T follicular helper cell (primary cell): ENCODE results near the gene GPR75.
"Not testable (repeated sequence)": the region's sequence is repeated elsewhere in the genome, so short reads cannot be mapped to it uniquely, and the experiment has no call there.

Experiments used
- DNase-seq: peaks from one replicate; pipeline ENCODE4 v3.0.0-alpha.2; 2020; ENCODE audit warnings: low read depth

Gene GPR75

DNA sequence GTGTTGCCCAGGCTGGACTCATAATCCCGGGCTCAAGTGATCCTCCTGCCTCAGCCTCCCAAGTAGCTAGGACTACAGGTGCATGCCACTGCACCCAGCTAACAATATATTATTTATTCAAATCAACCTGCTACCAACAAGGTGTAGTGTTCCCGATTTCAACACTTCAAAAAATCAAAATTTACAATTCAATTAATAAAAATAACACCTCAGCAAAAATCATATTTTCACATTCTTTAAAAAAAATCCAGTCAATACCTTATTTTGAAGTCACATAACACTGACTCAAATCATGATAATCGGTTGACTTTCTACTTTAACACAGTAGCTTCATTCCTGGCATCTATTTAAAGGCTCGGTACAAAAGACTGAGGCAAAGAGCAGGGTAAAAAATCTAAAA is 7.2 kb downstream of the GPR75 start:
- DNase-seq: no peak

DNA sequence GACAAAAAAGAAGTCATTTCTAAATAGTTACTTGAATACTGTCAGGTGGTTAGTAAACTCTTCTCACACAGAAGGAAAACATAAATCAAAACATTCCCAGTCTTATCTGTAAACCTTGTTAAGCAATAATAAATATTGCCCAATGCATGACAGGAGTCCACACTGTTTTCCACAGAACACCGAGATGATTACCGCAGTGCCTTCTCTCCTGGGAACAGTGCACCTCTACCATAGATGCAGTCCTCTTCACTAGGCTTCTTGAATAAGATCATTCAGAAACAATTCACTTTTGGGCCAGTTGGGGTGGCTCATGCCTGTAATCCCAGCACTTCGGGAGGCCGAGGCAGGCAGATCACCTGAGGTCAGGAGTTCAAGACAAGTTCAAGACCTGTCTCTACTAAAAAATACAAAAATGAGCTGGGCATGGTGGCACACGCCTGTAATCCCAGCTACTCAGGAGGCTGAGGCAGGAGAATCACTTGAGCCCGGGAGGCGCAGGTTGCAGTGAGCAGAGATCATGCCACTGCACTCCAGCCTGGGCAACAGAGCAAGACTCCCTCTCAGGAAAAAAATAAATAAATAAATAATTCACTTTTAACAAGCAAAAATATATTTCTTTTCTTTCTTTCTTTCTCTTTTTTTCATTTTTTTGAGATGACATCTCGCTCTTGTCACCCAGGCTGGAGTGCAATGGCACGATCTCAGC is 8.6 kb downstream of the GPR75 start:
- not testable (repeated sequence) for DNase-seq

DNA sequence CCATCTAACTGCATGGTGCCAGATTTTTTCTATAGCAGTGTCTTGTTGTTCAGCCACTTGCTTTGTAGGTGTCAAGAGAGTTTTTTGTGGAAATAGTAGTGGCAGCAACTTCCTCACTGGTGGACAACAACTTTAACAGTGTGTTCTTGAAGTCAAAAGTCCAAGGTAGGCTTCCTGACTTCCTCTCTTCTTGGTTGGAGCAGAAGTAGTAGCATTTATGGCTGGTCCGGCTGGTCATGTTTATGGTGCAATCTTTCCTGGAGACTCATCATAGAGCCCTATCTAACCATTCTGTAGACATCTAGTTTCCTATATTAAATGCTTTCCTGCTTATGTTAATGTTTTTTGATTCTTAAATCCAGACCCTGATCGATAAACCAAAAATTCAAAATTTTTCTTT is 11.7 kb downstream of the GPR75 start:
- no peak for DNase-seq

DNA sequence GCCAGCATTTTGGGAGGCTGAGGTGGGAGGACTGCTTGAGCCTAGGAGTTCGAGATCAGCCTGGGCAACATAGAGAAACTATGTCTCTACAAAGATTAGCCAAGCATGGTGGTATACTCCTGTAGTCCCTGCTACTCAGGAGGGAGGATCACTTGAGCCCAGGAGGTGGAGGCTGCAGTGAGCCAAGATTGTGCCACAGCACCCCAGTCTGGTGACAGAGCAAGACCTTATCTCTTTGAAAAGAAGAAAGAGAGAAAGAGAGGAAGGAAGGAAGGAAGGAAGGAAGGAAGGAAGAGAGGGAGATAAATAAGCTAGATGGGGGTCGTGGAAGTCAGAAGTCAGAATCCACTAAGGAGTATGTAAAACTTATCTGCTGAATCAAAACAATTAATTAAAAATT is 16.2 kb downstream of the GPR75 start:
- DNase-seq: no peak

DNA sequence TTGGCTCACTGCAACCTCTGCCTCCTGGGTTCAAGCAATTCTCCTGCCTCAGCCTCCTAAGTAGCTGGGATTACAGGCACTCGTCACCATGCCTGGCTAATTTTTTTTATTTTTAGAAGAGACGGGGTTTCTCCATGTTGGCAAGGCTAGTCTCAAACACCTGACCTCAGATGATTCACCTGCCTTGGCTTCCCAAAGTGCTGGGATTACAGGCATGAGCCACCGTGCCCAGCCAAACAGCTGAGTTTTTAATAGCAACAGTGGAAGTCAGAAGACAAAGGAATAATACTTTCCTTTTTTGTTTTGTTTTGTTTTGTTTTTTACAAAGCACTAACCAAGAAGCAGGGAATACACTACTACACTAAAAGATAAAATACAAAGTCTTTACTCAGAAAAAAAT is 16.9 kb downstream of the GPR75 start:
- DNase-seq: no peak

GRCh38 chr2:53841651-53842050 is 18.1 kb downstream of the GPR75 start:
- DNase-seq: not testable (repeated sequence)

DNA sequence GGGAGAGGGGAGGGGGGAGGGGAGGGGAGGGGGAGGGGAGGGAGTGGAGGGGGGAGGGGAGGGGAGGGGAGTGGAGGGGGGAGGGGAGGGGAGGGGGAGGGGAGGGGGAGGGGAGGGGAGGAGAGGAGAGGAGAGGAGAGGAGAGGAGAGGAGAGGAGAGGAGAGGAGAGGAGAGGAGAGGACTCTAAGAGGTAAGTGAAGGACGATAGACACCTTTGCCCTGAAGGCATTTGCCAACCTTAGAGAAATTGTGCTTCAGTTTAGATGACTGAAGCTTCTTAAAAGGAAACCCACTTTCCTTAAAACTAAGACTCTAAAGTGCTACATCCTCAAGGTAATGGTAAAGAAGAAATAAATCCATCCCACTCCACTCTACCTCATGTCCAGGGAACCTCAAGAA is 19.2 kb downstream of the GPR75 start:
- DNase-seq: no peak

GRCh38 chr2:53829980-53830290 is 29.8 kb downstream of the GPR75 start:
- DNase-seq: not testable (repeated sequence)

DNA sequence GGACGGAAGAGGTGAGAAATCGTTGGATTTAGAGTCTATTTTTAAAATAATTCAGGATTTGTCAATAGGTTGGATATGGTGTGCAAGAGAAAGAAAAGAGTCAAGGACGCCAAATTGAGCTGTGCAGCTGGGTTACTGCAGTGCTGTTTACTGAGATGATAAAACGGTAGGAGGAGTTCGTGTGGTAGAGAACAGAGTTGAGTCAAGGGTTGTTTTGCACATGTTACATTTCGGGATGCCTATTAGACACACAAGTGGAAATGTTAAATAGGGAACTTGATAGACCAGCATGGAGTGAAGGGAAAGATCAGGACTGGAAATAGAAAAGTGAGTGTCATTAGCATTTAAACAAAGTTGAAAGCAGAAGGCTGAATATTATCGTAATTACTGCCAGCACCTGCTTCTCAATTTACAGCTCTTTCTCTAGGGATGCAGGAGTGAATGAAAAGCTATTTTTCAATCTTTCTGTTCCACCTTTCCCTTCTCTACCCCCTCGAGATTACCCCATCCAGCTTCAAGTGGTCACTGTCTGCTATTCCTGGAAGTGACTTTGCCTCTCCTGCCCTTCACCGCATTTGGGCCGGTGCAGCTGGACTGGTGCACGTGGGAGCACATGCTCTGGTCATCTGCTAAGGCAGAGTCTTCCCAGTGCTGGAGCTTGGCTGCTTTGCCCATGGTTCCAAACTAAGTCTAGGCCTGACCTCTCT is 30.3 kb downstream of the GPR75 start:
- DNase-seq: no peak

DNA sequence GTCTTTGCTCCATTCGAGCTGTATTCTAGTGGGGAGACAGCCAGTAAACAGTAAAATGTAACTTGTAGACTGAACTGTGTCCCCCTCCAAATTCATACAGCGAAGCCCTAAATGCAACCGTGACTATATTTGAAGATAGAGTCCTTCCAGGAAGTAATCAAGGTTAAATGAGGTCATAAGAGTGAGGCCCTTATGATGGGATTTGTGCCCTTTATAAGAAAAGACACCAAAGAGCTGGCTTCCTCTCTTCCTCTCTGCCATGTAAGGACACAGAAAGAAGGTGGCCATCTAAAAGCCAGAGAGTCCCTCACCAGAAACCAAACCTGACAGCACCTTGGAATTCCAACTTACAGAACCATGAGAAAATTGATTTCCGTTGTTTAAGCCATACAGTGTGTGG is 31.4 kb downstream of the GPR75 start:
- DNase-seq: no peak

GRCh38 chr2:53827398-53828175 is 32.2 kb downstream of the GPR75 start:
- no peak for DNase-seq

DNA sequence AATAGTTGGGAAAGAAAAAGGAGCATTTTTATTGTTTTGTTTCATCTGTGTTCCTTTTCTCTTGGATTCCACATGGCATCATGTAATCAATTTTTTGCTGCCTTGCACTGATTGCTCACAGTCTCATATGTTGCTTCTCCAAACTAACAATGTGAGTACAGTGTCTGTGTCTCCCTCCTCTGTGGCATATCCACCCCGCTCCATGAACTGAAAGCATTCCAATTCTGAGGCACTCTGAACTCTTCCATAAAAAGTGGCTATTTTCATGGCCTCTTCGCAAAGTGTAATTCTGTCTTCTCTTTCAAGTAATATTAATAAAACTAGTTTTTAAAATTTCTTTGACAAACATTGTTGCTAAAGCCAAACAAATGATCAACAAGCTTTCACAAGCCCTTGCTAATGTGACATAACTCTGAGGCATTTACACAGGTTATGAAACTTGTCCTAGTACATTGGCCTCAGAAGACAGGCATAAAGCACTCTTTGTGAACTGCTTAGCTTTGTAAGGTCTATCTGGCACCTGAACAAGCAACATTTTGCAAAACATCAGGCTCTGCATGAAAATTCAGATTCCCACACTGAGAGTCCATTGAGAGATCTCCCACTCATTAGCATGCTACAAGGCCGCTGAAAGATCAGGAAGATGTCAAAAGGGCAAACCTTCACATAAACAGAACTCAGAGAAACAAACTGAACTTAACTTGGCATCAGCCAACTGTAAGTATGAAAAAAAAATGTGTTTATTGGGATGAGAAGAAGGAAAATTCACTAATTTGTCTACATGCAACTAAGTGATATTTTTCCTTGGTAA is 33.0 kb downstream of the GPR75 start:
- no peak for DNase-seq

DNA sequence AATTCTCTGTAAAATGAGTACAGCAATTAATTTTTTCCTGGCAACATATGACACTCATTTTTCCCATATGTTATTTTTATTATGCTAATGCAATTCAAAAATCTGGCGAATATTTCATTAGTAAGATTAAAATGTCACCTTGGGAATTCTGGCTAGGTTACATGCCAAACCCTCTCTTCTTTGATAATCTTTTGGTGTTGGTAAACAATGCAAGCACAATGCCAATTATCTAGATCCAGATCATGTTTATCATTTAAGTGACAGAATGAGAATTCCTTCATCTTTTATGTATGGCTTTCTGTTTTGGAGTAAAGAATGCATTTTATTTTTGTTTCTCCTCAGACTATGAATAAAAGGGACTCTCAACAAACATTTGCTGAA is 33.7 kb downstream of the GPR75 start:
- DNase-seq: no peak

GRCh38 chr2:53823639-53824038 is 36.1 kb downstream of the GPR75 start:
- not testable (repeated sequence) for DNase-seq

DNA sequence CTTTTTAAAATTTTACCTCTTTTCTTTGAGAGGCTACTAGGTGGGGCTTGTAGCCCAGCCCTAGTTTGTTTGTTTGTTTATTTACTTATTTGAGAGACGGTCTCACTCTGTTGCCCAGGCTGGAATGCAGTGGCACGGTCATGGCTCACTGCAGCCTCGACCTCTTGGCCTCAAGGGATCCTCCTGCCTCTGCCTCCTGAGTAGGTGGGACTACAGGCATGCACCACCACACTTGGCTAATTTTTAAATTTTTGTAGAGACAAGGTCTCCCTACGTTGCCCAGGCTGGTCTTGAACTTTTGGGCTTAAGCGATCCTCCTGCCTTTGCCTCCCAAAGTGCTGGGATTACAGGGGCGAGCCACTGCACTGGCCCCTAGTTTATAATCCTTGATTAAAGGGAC is 38.0 kb downstream of the GPR75 start:
- no peak for DNase-seq

DNA sequence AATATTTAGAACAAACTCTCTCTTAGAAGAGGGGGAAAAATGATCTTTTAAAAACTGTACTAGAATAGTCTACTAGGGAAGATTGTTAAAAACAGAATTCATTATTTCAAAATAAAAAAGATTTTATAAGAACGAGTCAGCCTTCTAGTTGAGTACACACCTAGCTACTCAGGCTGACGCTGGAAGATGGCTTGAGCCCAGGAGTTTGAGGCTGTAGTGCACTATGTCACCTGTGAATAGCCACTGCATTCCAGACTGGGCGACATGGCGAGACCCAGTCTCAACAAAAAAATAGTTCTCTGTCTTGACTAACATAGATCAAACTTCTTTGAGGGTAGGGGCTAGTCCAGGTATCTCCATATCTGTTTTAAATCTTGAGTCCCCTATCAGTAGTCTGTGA is 39.1 kb downstream of the GPR75 start:
- no peak for DNase-seq

- DNase-seq: no peak
Measured at GRCh38 chr2:53820048-53820447, 39.7 kb downstream of the GPR75 start.

DNA sequence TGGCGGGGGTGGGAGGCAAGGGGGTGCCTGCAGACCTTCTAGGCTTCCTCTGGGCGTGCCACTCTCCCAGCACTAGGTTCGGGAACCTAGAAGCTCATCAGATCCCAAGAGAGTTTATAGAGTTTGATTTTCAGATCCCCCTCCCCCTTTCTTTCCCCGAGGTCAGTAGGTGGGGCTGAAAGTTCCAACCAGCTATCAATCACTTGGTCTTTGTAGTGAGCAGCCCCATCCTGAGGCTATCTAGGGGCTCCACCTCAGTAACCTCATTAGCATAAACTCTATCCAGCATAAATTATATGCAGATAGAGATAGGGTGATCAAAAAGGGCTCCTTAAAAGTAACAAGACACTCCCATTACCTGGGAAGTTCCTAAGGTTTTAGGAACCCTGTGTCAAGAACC is 40.1 kb downstream of the GPR75 start:
- DNase-seq: no peak

GRCh38 chr2:53818854-53819435 is 40.8 kb downstream of the GPR75 start:
- no peak for DNase-seq

DNA sequence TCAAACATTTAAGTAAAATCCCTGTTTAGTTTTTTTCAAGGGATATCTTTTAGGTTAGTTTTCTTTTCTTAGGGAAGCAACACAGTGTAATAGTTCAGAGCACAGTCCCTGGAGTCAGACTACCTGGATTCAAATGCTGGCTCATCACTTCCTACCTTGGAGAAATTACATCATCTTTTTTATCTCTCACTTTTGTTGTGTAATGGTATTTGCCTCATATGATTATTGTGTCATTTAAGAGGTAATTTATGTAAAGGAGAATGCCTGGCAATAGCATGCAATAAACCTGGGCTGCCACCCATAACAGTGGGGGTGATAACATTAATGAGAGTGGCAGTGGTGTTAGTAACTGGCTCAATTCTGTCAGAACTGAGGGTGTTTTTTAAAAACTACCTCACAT is 46.6 kb downstream of the GPR75 start:
- no peak for DNase-seq

DNA sequence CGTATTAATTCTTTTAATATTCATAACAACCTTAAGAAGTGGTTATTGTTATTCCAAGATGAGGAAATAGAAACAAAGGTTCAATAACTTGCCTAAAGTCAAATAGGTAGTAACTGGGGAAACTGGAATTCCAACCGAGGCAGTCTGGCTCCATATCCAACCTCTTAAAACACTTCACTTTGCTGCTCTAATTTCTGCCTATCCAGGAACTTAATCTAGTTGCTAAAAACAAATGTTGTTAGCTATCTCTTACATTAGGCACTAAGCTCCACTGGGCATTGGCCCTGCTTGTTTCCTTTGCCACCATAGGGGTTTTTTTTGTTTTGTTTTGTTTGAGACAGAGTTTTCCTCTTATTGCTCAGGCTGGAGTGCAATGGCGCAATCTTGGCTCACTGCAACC is 48.2 kb downstream of the GPR75 start:
- DNase-seq: no peak
